HG03280 (cell line): ENCODE results near the gene RABL3.
"Not testable (repeated sequence)": the region's sequence is repeated elsewhere in the genome, so short reads cannot be mapped to it uniquely, and the experiment has no call there.

ENCODE experiments used
- ATAC-seq: cut with Tn5 transposase; IDR thresholded peaks from one replicate; pipeline ENCODE4 v1.9.1; 2021; ENCODE audit warnings: mild to moderate bottlenecking, moderate library complexity; ENCODE audit not compliant: unreplicated experiment

RABL3 gene

GRCh38 chr3:120683671-120684301, 58.5 kb downstream of the RABL3 start:
- ATAC-seq, result no peak

- ATAC-seq, result no peak
Observed at GRCh38 chr3:120683213-120683612, 59.1 kb downstream of the RABL3 start.

DNA sequence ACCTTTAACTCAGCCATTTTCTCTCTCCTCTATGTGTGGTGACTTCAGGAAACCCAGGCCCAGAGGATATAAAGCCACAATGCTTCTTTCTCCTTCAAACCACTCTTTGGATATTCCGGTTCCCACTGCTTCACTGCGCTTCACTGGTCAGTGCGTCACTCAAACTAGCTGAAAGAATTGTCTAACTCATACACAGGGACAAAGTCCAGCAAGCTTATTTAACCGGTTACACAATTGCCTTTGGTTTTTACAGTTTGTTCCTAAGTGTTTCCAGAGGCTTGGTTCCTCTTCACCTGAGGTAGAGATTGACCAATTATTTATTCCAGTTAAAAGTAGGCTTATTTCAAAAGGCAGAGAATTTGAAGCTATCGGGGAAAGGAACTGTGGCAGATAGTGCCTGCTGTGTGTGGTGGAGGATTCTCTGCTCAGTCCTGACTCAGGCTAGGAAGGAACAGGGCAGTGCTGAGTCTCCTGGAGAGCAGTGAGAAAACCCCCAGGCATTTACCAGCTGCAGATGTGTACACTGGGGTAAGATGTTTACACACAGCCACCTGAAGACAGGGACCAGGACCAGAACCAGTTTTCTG, 60.1 kb downstream of the RABL3 start, which contains the start of gene HGD:
Gene HGD, minus strand, starts transcription at position 145 of the 587 bp plus-strand sequence. Its CDS starts 128 bp downstream, at position 17.
- ATAC-seq, result no peak

DNA sequence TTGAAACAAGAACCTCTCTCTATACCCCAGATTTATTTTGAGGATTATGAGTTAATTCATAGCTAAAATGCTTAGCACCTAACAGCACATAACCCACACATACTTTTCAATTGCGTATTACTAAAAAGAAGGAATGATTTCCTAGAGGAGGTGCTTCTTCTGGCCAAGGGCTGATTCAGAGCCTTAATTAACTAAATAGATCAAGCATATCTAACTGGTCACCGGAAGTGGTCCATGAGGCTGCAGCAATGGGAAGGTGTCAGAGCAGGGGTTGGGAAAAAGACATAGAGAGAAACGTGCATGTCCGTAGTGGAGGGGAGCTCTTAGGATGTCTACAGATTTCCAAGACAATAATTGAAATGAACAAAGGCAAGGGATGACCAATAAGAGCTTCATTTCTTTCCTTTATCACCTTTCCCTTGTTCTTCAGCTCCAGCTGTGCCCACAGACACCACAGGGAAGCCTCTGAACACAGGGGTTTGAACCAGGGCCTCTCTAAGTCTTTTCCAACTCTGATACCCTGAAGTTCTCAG, 60.7 kb downstream of the RABL3 start:
- no peak for ATAC-seq

DNA sequence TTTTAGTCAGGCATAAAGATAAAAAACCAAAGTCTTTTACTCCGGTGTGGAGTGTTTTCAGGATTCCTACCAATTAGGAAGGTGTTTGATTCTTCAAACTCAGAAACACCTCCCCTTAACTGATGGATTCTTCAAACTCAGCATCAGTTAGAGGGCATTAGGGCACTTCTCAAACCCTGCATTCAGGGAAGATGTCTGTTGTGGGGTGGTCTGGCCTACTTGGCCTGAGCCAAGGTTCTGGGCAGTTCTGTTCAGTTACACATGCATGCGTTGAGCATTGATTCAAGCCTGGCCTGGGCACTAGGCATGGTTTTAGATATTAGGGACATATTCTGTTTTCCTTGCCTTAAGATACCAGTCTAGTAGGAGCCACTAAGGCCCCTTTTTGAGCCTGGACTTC, 61.3 kb downstream of the RABL3 start:
- no peak for ATAC-seq

DNA sequence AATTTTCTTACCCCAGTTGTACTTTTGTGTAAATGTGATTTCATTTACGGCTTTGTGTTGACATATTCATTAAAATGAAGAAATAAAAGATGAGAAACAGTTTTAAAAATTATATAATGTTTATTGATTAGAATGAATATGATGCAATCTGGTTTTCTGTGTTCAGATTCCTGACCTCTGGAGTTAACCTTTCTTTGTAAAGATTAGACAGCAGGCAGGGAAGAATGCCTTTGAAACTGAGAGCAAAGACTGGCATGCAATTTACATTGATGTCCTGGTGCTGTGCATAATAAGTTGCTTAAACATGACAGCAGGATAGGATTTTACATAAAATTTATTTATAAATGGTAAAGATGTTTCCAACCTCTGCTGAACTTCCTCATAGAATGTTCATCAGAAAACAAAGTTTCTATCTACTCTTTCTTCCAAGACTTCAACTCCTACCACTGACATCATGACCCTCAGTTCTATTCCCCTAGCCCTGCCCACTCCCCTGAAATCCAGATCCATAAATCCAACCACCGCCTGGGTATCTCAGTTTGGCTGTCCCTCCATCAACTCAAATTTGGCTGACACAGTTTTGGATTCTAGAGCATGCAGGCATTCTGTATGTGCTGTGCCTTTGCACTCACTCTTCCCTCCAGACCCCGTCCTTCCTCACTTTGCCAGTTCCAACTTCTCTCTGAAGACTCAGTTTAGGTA, 62.0 kb downstream of the RABL3 start:
- ATAC-seq, result no peak

- ATAC-seq, result no peak
Observed at GRCh38 chr3:120678984-120679383, 63.3 kb downstream of the RABL3 start.

DNA sequence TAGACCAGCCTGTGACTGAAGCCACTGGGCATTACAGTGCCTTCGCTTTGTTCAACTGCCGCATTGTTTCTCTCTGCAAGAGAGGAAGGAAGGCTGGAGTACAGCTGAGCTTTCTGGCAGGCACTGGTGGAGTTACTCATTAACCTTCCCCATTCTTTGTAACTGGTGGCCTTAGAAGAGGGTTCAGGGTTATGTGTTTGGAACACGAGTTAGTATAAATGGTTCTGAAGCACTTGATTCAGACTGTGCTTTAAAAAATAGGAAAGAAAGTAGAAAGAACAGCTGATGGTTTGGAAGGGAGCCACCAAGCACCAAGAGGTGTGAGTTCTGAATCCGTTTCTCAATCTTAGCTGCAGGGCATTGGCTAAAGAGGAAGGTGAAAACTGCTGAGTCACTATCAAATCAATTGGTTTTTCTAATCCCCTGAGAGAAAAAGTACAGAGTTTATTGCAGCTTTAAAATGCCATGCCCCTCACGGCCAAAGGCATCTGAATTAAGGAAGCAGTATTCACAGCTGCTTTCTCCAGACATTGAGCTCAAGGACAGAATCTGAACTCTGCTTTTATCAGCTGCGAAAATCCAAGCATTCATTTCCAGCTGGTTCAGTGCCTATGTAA, 63.9 kb downstream of the RABL3 start:
- no peak for ATAC-seq

- ATAC-seq, result not testable (repeated sequence)
Observed at GRCh38 chr3:120677193-120677592, 65.1 kb downstream of the RABL3 start.

DNA sequence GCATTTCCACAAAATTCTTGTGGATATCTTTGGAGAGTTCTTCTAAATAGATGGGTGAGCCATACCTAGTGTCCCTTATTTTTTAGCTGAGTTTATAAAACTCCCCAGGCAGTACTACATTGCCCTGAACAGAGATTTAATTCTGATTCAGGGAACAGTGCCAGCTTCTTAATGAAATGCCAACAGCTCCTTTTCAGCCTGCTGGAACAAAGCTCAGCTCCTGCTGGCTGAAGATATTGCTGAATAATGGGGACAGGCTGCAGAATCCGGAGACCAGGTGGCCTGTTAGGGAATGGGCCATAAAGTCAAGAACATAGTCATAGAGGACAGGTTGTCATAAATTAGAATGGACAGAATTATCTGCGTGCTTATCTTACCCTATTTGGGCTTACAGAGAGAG, 69.2 kb downstream of the RABL3 start:
- ATAC-seq, result no peak

DNA sequence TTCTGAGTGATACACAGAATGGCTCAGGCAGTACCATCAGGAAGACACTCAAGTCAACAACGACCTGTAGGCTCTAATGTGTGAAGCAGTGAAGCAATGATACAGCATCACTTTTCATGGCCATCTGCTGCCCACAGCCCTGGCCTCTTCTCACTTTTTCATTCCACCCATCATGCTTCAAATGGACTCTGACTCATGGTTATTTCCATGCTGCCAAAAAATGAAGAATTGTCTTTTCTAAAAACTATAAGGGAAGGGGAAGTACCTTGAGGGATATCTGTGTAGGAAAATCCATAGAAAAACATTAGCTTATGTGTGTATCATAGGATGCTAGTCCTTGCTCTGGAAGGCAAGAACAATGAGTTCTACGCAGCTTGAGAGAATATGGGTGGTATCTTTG, 71.7 kb downstream of the RABL3 start:
- no peak for ATAC-seq

DNA sequence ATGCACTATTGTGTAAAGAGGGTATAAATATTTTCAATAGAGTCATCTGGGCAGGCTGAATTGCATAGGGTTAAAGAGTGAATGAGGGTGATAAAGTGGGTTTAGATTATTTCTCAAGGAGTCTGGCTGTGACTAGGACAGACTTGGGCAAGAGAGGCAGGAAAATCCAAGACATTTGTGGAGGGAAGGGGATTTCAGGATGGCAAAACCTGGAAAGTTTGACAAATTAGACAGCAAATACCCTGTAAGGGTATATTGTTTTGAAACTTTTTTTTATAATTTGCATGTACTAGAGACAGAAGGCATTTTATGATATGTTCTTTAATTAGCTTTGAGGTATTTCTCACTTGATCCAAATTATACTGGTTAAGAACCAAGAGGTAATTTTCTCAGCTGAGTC, 77.4 kb downstream of the RABL3 start:
- ATAC-seq, result no peak

- ATAC-seq, result no peak
Observed at GRCh38 chr3:120661945-120662344, 80.4 kb downstream of the RABL3 start.

DNA sequence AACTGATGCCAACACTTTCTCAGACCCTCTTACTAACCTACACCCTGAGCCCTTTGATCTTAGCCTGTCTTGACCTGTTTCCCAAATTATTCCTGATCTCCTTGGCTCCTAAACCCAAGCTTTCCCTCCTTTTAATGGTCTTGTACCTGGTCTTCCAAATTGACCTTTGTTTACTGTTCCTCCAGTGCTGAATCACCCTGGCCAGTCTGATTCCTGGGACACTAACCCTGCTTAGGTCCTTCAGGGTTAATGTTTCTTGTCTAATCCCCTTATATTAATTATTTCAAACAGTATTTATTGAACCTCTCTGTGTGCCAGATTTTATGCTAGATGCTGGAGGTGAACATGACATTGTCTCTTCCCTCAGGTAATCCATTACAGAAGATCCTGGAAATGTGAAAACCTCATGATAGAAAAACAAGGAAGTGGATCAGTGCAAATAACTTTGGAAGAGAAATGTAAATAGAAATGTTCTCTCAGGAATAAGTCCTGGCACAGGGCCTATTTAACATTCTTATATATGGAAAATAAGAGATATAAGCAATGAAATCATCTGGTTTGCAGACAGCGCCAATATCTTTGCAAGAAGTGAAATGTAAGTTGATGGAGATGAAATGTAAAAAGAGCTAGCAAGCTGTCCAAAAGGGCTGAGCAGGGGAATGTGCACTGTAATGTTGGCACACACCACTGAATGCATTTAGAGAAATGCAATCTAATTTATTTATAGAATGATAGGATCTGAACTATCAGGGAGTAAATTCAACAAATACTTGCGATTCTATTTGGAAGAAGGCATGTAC, 81.0 kb downstream of the RABL3 start:
- no peak for ATAC-seq

DNA sequence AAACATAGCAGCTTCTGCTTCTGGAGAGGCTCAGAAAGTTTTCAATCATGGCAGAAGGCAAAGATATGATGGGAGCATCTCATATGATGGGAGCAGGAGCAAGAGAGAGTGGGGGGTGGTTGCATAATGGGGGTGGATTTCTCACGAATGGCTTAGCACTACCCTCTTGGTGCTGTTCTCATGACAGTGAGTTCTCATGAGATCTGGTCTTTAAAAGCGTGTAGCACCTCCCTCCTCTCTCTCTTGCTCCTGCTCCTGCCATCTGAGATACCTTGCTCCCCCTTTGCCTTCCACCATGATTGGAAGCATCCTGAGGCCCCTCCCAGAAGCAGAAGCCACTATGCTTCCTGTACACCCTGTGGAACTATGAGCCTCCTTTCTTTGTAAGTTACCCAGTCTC, 82.5 kb downstream of the RABL3 start:
- no peak for ATAC-seq

DNA sequence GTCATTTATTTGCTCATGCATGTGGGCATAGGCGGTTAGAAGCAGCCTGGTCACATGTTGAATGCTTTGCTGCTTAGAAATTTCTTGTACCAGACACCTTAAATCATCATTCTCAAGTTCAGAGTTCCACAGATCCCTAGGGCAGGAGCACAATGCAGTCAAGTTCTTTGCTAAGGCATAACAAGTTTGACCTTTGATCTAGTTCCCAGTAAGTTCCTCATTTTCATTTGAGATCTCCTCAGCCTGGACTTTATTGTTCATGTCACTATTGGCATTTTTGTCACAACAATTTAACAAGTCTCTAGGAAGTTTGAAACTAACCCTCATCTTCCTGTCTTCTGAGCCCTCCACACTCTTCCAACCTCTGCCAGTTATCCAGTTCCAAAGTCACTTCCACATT, 83.0 kb downstream of the RABL3 start:
- no peak for ATAC-seq

- ATAC-seq, result no peak
Observed at GRCh38 chr3:120652896-120653545, 89.3 kb downstream of the RABL3 start.

DNA sequence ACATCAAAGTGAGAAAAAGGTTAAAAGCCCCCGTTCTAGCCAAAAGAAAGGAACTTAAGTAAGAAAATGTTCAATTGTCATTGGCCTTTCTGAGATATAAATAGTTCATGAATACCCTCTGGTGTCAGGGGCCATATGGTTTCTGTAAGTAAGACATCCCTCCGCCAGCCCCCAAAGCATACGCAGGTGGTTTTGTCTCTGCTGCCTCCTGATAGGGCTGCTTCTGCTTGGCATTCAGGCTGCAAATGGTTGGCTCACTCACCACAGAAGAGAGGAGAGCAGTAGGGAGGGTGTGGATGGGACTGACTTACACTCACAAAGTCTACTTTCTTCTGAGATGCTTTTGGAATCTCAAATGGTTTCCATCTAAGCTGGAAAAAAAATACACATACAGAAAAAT, 90.0 kb downstream of the RABL3 start:
- no peak for ATAC-seq

GRCh38 chr3:120650311-120650710, 92.0 kb downstream of the RABL3 start:
- ATAC-seq, result no peak

GRCh38 chr3:120649830-120650233, 92.5 kb downstream of the RABL3 start:
- no peak for ATAC-seq
